22Rv1 (cell line): ENCODE measurements around the gene AUTS2.

Source experiments
- ZFX ChIP-seq: fragments of 450-650 bp; IDR thresholded peaks from 2 replicates; pipeline ENCODE4 v1.6.1; 2017; ENCODE audit warnings: antibody characterized with exemption, borderline replicate concordance
- TF ChIP-seq, protein P1 (sequence below): fragments of 450-650 bp; IDR thresholded peaks from 2 replicates; pipeline ENCODE4 v1.5.1; 2017; ENCODE audit warnings: mild to moderate bottlenecking

DNA sequence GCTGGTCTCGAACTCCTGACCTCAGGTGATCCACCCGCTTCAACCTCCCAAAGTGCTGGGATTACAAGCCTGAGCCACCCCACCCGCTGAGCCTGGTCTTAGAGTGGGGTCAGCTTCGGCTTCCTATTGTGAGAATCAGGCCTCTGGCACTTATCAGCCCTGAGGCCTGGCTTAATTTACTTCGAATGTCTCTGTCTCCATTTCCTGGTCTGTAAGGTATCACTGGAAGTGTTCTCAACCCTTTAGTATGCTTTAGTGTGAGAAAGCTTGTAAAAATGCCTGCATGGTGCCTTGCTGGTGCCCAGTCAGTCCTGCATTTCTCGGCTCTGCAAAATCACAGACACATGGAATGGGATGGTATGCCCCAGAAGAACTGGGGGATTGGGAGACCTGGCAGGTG is 862.3 kb downstream of the AUTS2 start:
- TF ChIP-seq, protein P1, sequence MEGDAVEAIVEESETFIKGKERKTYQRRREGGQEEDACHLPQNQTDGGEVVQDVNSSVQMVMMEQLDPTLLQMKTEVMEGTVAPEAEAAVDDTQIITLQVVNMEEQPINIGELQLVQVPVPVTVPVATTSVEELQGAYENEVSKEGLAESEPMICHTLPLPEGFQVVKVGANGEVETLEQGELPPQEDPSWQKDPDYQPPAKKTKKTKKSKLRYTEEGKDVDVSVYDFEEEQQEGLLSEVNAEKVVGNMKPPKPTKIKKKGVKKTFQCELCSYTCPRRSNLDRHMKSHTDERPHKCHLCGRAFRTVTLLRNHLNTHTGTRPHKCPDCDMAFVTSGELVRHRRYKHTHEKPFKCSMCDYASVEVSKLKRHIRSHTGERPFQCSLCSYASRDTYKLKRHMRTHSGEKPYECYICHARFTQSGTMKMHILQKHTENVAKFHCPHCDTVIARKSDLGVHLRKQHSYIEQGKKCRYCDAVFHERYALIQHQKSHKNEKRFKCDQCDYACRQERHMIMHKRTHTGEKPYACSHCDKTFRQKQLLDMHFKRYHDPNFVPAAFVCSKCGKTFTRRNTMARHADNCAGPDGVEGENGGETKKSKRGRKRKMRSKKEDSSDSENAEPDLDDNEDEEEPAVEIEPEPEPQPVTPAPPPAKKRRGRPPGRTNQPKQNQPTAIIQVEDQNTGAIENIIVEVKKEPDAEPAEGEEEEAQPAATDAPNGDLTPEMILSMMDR = no peak
- TF ChIP-seq ZFX = no peak
